Activated naive CD4-positive, alpha-beta T cell treated with Interleukin-2 at 50 U/mL for 16 hours (primary cell): ENCODE measurements around the gene PSME3.
"Not testable (repeated sequence)": the region's sequence is repeated elsewhere in the genome, so short reads cannot be mapped to it uniquely, and the experiment has no call there.

ENCODE experiments used
- DNase-seq: peaks from one replicate; pipeline ENCODE4 v3.0.0-alpha.2; 2020

The PSME3 gene

DNA sequence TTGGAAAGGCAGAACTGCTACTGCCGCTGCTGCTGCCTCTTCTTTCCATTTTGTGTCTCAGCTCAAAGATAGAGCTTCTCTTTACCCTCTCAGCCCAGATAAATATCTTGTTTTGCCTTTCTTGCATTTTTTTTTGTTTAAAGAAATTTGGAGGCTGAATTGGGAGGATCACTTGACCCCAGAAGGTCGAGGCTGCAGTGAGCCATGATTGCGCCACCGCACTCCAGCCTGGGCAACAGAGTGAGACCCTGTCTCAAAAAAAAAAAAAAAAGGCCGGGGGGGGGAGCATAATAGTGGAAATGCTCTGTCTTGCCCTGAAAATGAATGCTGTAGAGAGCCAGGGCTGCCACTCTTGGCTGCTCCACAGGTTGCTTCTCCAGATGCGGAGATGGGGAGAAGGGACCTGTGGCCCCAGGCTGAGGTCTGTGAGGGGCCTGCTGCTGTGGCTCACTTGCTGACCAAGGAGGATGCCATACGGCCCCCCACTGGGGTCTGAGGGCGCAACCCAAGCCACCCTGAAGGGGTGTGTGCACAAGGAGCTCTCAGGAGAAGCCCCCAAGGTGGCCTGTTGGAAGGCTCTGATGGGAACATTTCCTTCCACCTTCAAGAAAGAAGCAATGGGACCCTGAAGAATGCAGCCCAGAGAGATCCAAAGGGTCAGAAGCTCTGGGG lies 45.9 kb downstream of the PSME3 start:
- DNase-seq, result no peak

DNA sequence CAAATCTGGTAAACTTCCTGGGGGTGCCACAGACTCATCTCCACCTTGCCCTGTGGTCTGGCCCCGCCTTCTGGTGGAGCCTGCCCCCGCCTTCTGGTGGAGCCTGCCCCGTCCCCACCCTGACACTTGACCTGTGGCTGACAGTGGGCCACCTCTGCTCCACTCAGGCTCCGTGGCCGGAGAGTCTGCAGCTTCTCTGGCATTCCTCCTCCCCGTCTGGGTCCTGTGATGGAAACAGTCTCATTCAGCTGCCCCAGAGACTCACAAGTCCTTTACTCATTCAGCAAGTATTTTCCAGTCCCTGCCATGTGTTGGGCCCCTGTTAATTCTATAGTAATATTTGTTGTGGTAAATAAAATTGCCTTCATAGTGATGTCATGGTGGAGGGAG lies 46.4 kb downstream of the PSME3 start:
- DNase-seq, result no peak

DNA sequence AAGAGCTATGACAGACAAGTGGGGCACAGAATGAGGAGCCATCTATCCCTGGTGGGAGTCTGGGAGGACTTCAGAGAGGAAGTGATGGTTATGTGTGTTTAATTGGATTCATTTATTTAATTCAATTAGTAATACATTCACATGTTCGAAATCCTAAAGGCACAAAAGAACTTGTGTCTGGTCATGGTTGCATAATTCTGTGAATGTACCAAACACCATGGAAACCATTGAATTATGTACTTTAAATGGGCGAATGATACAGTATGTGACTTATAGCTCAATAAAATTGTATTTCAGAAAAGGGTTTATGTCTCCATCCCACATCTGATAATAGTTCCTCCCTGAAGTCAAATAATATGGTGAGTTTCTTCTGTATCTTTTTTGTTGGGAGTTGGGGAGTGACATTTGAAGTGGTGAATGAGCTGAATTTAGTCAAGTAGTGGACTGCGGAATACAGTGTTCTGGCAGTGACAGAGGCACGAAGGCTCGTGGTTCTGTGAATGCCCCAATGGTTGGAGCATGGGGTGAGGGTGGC lies 47.6 kb downstream of the PSME3 start:
- DNase-seq, result no peak

DNA sequence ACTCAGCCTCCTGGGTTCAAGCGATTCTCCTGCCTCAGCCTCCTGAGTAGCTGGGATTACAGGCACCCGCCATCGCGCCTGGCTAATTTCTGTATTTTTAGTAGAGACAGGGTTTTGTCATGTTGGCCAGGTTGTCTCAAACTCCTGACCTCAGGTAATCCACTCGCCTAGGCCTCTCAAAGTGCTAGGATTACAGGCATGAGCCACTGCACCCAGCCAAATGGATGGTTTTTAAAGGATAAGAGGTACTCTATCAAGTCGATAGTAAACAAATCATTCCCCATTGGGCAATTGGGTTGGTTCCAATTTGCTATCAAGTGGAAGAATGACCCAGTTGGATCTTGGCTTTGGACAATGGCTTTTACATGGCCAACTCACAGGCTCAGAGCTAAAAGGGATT lies 48.5 kb downstream of the PSME3 start:
- not testable (repeated sequence) for DNase-seq

DNA sequence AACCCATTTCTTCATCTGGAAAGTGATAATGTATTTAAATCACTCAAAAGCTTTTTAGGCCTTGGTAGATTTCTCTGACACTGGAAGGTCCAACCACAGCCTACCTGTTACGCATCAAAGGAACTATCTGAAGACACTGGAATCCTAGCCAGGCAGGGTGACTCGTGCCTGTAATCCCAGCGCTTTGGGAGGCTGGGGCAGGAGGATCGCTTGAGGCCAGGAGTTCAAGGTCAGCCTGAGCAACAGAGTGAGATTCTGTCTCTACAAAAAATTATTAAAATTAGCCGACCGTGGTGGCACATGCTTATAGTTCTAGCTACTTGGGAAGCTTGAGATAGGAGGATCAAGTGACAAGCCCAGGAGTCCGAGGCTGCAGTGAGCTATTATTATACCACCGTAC lies 49.0 kb downstream of the PSME3 start:
- no peak for DNase-seq

DNA sequence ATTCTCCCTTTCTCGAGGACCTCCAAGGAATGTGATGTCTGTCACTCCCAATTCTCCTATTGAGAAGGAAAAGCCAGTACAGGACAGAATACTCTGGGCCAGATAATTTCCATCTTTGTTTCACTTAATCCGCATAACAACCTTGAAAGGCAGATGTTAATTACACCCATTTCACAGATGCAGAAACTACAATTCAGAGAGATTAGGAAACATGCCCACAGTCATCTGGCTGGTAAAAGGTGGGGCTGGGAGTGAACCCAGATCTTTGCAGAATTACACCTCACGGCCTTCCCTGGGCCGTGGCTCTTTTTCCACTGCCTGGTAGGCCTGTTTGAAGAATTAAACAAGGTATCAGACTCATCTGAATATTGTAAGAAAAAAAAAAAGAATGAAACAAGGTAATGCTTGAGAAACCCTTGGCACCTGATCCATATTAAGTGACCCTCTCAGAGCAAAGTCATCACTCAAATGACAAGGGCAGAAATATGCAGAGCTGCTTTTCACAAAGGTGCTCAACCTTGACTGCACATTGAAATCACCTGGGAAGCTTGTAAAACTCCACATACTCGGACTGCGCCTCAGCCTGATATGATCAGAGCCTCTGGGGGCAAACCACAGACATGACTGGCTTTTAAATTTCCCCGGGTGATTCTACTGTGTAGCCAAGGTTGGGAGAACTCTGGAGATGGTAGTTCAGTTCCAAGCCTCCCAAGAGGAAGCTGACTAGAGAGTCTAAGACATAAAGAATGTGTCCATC lies 50.8 kb downstream of the PSME3 start:
- no peak for DNase-seq

DNA sequence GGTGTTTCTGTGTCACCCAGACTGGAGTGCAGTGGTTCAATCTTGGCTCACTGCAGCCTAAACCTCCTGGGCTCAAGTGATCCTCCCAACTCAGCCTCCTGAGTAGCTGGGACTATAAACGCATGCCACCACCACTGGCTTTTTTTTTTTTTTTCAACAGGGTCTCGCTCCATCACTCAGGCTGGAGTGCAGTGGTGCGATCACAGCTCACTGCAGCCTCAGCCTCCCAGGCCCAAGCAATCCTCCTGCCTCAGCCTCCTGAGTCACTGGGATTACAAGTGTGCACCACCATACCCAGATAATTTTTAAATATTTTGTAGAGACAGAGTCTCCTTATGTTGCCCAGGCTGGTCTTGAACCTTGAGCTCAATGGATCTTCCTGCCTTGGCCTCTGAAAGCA lies 52.6 kb downstream of the PSME3 start:
- DNase-seq, result not testable (repeated sequence)

DNA sequence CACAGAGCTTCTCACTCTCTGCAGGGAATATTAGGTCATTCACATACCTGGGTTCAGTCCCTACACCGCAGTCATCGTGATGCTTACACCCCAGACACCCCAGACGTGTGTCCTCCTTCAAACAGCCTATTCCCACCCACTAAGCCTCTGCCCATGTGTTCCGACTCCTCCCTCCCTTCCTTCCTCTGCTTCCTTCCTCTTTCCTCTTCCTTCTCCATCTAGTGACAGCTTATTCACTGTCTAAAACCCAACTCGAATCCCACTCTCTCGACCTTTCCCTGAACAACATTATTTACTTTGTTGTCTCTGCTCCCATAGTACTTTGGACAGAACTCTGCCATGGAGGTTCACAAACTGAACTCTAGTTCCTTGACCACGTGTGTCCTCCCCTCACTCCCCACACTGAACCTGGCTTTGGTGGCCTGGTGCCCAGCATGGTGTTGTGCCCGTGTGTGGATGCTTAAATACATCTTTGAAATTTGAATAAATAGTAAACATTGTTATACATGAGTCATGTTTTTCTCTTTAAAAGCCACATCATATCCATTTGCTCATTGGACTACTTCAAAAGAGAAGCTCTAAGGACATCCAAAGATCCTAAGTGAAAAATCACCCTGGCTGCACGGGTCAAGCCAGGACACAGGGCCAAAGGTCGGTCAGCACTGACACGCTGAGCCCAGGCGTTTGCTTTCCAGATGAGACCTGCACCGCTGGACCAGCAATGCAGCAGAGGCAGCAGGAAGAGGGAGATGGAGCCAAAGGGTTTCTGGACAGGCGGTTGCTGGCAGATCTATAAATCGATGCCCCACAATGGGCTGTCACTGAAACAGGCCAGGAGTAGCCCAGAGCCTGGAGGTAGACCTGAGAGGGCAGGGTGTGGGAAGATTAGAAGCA lies 53.3 kb downstream of the PSME3 start:
- no peak for DNase-seq

DNA sequence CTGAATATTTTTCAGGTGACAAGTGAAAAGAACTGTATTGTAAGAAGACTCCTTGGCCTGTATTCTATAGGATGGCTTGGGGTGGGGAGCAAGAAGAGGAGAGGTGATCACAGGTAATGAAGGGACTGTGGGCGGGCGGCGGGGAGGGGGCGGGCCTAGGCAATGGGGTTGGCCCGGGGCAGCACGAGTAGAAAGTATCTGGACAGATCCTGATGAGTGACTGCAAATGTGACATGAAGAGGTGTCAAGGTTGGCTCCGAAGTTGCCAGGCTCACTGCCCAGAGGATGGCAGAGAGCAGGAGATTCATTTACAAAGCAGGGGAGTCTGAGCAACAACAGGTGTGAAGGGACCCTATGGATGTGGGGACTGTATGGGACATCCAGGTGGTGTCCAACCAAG lies 56.6 kb downstream of the PSME3 start:
- no peak for DNase-seq

DNA sequence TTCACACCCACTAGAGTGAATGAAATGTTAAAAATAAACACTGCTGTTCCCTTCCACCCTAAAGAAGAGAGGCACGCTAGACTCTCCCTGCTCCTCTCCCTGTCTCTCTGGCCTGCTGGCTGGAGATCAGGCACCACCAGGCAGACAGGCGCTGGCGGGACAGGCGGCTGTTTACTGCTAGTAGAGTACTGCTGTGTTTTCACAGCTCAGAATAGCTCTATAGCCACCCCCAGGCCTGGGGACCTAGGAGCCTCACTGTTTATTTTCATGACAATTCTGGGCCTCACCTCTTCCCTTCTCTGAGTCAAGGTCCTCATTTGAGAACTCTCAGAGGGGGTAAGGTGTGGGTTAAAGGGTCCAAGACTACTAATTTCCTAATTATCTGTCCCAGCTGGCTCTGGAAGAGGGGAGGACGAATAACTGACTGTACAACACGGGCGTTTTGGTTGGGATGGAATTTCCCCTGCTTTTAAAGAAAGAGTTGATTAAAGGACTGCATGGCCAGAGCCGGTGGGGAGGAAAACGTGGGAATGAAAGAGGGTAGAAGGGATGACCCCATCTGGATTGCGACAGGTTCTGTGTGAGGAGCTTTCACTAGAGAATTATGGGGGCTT lies 58.4 kb downstream of the PSME3 start:
- DNase-seq, result no peak

DNA sequence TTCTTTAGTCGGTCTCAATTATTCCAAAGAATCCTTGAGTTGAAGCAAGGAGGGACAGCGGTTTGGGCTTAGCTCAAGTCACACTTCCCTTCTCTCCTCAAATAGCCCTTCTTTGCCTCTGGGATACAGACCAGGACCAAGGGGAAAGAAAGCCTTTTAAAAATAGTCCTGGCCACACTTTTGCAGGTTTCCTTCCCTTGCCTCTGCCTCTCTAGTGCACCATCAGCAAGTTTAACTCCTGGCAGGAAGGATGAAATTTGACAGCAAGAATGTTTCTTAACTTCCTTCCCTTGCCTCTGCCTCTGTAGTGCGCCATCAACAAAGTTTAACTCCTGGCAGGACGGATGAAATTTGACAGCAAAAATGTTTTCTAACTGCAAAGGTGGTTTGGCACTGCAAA lies 60.2 kb downstream of the PSME3 start:
- no peak for DNase-seq
